Left lobe of liver (tissue), 2 donors: ENCODE data around the gene SOCS7. TPM values are rescaled to one million over a fixed set of nuclear protein-coding genes. Genes with fewer than 3 reads are reported as not detected.
"Not testable (repeated sequence)": the region's sequence is repeated elsewhere in the genome, so short reads cannot be mapped to it uniquely, and the experiment has no call there.

Source experiments
- ATAC-seq: fragments of 200-7000 bp; cut with Tn5 transposase; one replicate; pipeline ENCODE4 v1.9.1; 2020; ENCODE audit warnings: mild to moderate bottlenecking, moderate library complexity
- DNase-seq: peaks from one replicate; pipeline ENCODE4 v3.0.0-alpha.2; 2020; ENCODE audit warnings: low spot score
- total RNA-seq: library from RNA; stranded (reverse); gene quantifications from one replicate; pipeline ENCODE4 v1.2.1, GENCODE V29; 2021
- donor health status: DM: no; HTN: no; CAD: no; lungs with moderate emphysema.
- donor health status: DM: no; HTN: yes; CAD: no.

Gene SOCS7
- total RNA-seq, 1 donor from 2014 or later: 6.4 TPM

GRCh38 chr17:38434178-38434665, 82.6 kb downstream of the SOCS7 start:
- DNase-seq: no peak
- ATAC-seq: no peak

- DNase-seq (no peak), ATAC-seq (no peak)
Observed at GRCh38 chr17:38435795-38436194, 84.2 kb downstream of the SOCS7 start.

- DNase-seq: no peak
- ATAC-seq: no peak
Observed at GRCh38 chr17:38436386-38436785, 84.7 kb downstream of the SOCS7 start.

GRCh38 chr17:38437313-38437712, 85.7 kb downstream of the SOCS7 start:
- not testable (repeated sequence) for ATAC-seq, DNase-seq

- ATAC-seq: no peak
- no peak for DNase-seq
Observed at GRCh38 chr17:38439436-38439835, 87.8 kb downstream of the SOCS7 start.

GRCh38 chr17:38440614-38441397, 89.2 kb downstream of the SOCS7 start:
- DNase-seq (no peak), ATAC-seq (no peak)

GRCh38 chr17:38441429-38442061, 89.9 kb downstream of the SOCS7 start:
- ATAC-seq (no peak), DNase-seq (no peak)

GRCh38 chr17:38442548-38442947, 90.9 kb downstream of the SOCS7 start:
- DNase-seq: no peak
- no peak for ATAC-seq

- DNase-seq (no peak), ATAC-seq (no peak)
Observed at GRCh38 chr17:38443356-38444031, 91.8 kb downstream of the SOCS7 start.

GRCh38 chr17:38444151-38444550, 92.5 kb downstream of the SOCS7 start:
- peak; percentile 93 for ATAC-seq
- DNase-seq: peak; percentile 60

- ATAC-seq (no peak), DNase-seq (no peak)
Observed at GRCh38 chr17:38447502-38448085, 96.0 kb downstream of the SOCS7 start.

- ATAC-seq (no peak), DNase-seq (no peak)
Observed at GRCh38 chr17:38448208-38448771, 96.6 kb downstream of the SOCS7 start.

GRCh38 chr17:38449364-38449763, 97.7 kb downstream of the SOCS7 start:
- DNase-seq: no peak
- ATAC-seq: no peak

GRCh38 chr17:38450557-38451029, 98.9 kb downstream of the SOCS7 start:
- DNase-seq: no peak
- ATAC-seq: no peak

GRCh38 chr17:38451030-38451839, 99.6 kb downstream of the SOCS7 start:
- ATAC-seq (peak; percentile 26), DNase-seq (no peak)

- DNase-seq (no peak), ATAC-seq (peak; percentile 36)
Observed at GRCh38 chr17:38451840-38452529, 100.3 kb downstream of the SOCS7 start.

- ATAC-seq: no peak
- no peak for DNase-seq
Observed at GRCh38 chr17:38452719-38453118, 101.1 kb downstream of the SOCS7 start.

GRCh38 chr17:38453951-38454421, 102.3 kb downstream of the SOCS7 start:
- ATAC-seq: no peak

GRCh38 chr17:38454532-38454931, 102.9 kb downstream of the SOCS7 start:
- no peak for DNase-seq
- ATAC-seq: peak; percentile 63

More at GRCh38 chr17:38453951-38454421, 102.3 kb downstream of the SOCS7 start:
- DNase-seq: no peak
